Measurements from ENCODE around the gene ENG. TPM values are rescaled to one million over a fixed set of nuclear protein-coding genes. Genes with fewer than 3 reads are reported as not detected.

ENG gene
- total RNA-seq, 6 experiments from 2014 or later = 27.4 to 90.1 (median 54.1) TPM

GRCh38 chr9:127863191-127863621 lies 8.7 kb upstream of the ENG start:
- no peak for TF ChIP-seq CTCF (IDR thresholded peaks at IDR 0.05)
- no peak for TF ChIP-seq POLR2A (IDR thresholded peaks at IDR 0.05)
- no peaks in the 10 kb centered on the region for H3K9me3 ChIP-seq
- WGBS (ENCODE audit: insufficient coverage, low coverage, low lambda C conversion rate, missing lambda C conversion rate) = 70% methylated on average over 13 of the region's 13 CpGs
- H3K4me1 ChIP-seq = peaks cover 0 to 11% (median 5%) of the 10 kb centered on the region in 4 donors
- no peaks in the 10 kb centered on the region for H3K27me3 ChIP-seq
- peaks cover 0 to 4% (median 0%) of the 10 kb centered on the region in 4 donors for H3K36me3 ChIP-seq
- intact Hi-C loops (cut with DNase I) = no loop called here
- H3K27ac ChIP-seq = peak overlapping the region in 2 of 3 donors; percentile 51 to 78
- no peak for ATAC-seq
- no peak overlapping the region for H3K4me3 ChIP-seq
- DNase-seq = no peak

- Histone ChIP-seq H3K27ac (peak overlapping the region; percentile 51 to 78 (median 59)), H3K4me1 (peaks cover 0 to 14% (median 6%) of the 10 kb centered on the region in 4 donors), H3K27me3 (no peaks in the 10 kb centered on the region), H3K36me3 (no peaks in the 10 kb centered on the region), H3K4me3 (no peak overlapping the region), H3K9me3 (no peaks in the 10 kb centered on the region)
- ATAC-seq (peak; percentile 75 to 86 (median 82)), DNase-seq (peak; percentile 79 to 89 (median 88))
- intact Hi-C loops (cut with DNase I) = no loop called here
- WGBS (ENCODE audit: insufficient coverage, low coverage, low lambda C conversion rate, missing lambda C conversion rate) = 38% methylated on average over 18 of the region's 29 CpGs
- no peak for TF ChIP-seq POLR2A (IDR thresholded peaks at IDR 0.05)
- TF ChIP-seq CTCF (IDR thresholded peaks at IDR 0.05) = no peak
Measured at GRCh38 chr9:127862075-127863011, 7.9 kb upstream of the ENG start.

GRCh38 chr9:127860779-127861178 lies 6.3 kb upstream of the ENG start:
- no peak for ATAC-seq
- Histone ChIP-seq H3K36me3 (no peaks in the 10 kb centered on the region), H3K27me3 (no peaks in the 10 kb centered on the region), H3K4me1 (peaks cover 0 to 14% (median 6%) of the 10 kb centered on the region in 4 donors), H3K27ac (no peak overlapping the region), H3K4me3 (no peak overlapping the region), H3K9me3 (no peaks in the 10 kb centered on the region)
- DNase-seq = no peak
- no peak for TF ChIP-seq POLR2A (IDR thresholded peaks at IDR 0.05)
- TF ChIP-seq CTCF (IDR thresholded peaks at IDR 0.05) = no peak
- intact Hi-C loops (cut with DNase I) = no loop called here
- 89% methylated on average over 8 of the region's 11 CpGs for WGBS (ENCODE audit: insufficient coverage, low coverage, low lambda C conversion rate, missing lambda C conversion rate)

- 56% methylated on average over 7 of the region's 8 CpGs for WGBS (ENCODE audit: insufficient coverage, low coverage, low lambda C conversion rate, missing lambda C conversion rate)
- H3K4me3 ChIP-seq = no peak overlapping the region
- no peaks in the 10 kb centered on the region for H3K36me3 ChIP-seq
- peaks cover 0 to 14% (median 6%) of the 10 kb centered on the region in 4 donors for H3K4me1 ChIP-seq
- H3K9me3 ChIP-seq = no peaks in the 10 kb centered on the region
- intact Hi-C loops (cut with DNase I) = no loop called here
- H3K27ac ChIP-seq = no peak overlapping the region
- ATAC-seq (no peak), DNase-seq (no peak)
- TF ChIP-seq POLR2A (IDR thresholded peaks at IDR 0.05) (no peak), CTCF (IDR thresholded peaks at IDR 0.05) (no peak)
- no peaks in the 10 kb centered on the region for H3K27me3 ChIP-seq
Measured at GRCh38 chr9:127860260-127860659, 5.8 kb upstream of the ENG start.
